NCI-H526 (cell line): ENCODE results near the gene CTDP1.

Experiments used
- DNase-seq, 2 experiments: peaks; one replicate each; lab custom pipeline; 2025; lab: John Stamatoyannopoulos, UW

Gene CTDP1

GRCh38 chr18:79679552-79680099 is at the start of gene CTDP1:
Gene CTDP1 (plus strand): TSS chr18:79679803. CDS start chr18:79679948, 145 bp downstream.
- peak; percentile 76 to 88 for DNase-seq

- DNase-seq, result no peak
These were observed 49.1 kb upstream of the CTDP1 start for GRCh38 chr18:79630281-79631095.

- no peak for DNase-seq
These were observed 48.5 kb upstream of the CTDP1 start for GRCh38 chr18:79631096-79631507.

- no peak for DNase-seq
These were observed 47.7 kb upstream of the CTDP1 start for GRCh38 chr18:79631761-79632446.

- DNase-seq, result no peak
These were observed 46.8 kb upstream of the CTDP1 start for GRCh38 chr18:79632765-79633164.

GRCh38 chr18:79634186-79634585 is 45.4 kb upstream of the CTDP1 start:
- no peak for DNase-seq

GRCh38 chr18:79634593-79635426 is 44.8 kb upstream of the CTDP1 start:
- DNase-seq, result no peak

- no peak for DNase-seq
These were observed 44.2 kb upstream of the CTDP1 start for GRCh38 chr18:79635427-79635726.

- no peak for DNase-seq
These were observed 42.3 kb upstream of the CTDP1 start for GRCh38 chr18:79637181-79637920.

- DNase-seq, result no peak
These were observed 41.4 kb upstream of the CTDP1 start for GRCh38 chr18:79637921-79638909.

GRCh38 chr18:79639072-79639829 is 40.4 kb upstream of the CTDP1 start:
- no peak for DNase-seq

GRCh38 chr18:79640064-79640672 is 39.4 kb upstream of the CTDP1 start:
- DNase-seq, result no peak

GRCh38 chr18:79640875-79641274 is 38.7 kb upstream of the CTDP1 start:
- DNase-seq, result no peak

- no peak for DNase-seq
These were observed 37.7 kb upstream of the CTDP1 start for GRCh38 chr18:79641722-79642497.

- no peak for DNase-seq
These were observed 37.0 kb upstream of the CTDP1 start for GRCh38 chr18:79642626-79643025.

GRCh38 chr18:79643054-79643984 is 36.3 kb upstream of the CTDP1 start:
- no peak for DNase-seq

- DNase-seq, result peak in 1 of 2 experiments; percentile 68
These were observed 35.5 kb upstream of the CTDP1 start for GRCh38 chr18:79644006-79644665.
